Left ventricle myocardium inferior (tissue), 1 donor: ENCODE measurements around the gene MYO1A. TPM values are rescaled to one million over a fixed set of nuclear protein-coding genes. Genes with fewer than 3 reads are reported as not detected.

Experiments used
- DNase-seq: peaks from one replicate; pipeline ENCODE4 v3.0.0-alpha.2; 2020
- H3K27ac ChIP-seq: fragments of 200-600 bp; replicated peaks from 2 replicates; pipeline ENCODE4 v1.8.0; 2021
- H3K27me3 ChIP-seq: fragments of 200-600 bp; 2 replicates; pipeline ENCODE4 v1.8.0; 2021; ENCODE audit warnings: low read depth
- H3K36me3 ChIP-seq: fragments of 200-600 bp; 2 replicates; pipeline ENCODE4 v1.8.0; 2021
- H3K4me1 ChIP-seq: fragments of 200-600 bp; 2 replicates; pipeline ENCODE4 v1.8.0; 2021
- H3K4me3 ChIP-seq: fragments of 200-600 bp; 2 replicates; pipeline ENCODE4 v1.8.0; 2021; ENCODE audit warnings: mild to moderate bottlenecking, moderate library complexity
- H3K9me3 ChIP-seq: fragments of 200-600 bp; replicated peaks from 2 replicates; pipeline ENCODE4 v1.8.0; 2021
- CTCF ChIP-seq: fragments of 200-600 bp; IDR thresholded peaks from 2 replicates; pipeline ENCODE4 v1.8.0; 2021; ENCODE audit warnings: antibody characterized with exemption, mild to moderate bottlenecking, borderline replicate concordance
- intact Hi-C: fragments of 100-400 bp; cut with micrococcal nuclease; formaldehyde crosslinking; loops from one replicate; pipeline ENCODE4 v1.11.0; 2022
- total RNA-seq: library from RNA; stranded (reverse); fragmentation: NEBNext Ultra II Directional; extraction: Animal tissue kit (Norgen Biotek cat#: 25700); gene quantifications from one replicate; pipeline ENCODE4 v1.2.1, GENCODE V29; 2021
- donor health status: DM: no; HTN: yes; CAD: no; lungs with severe emphysema.

The MYO1A gene
- total RNA-seq, 1 donor from 2014 or later = not detected

- no peaks in the 10 kb centered on the region for H3K9me3 ChIP-seq
- no peak for DNase-seq
- no peaks in the 10 kb centered on the region for H3K4me1 ChIP-seq
- no peak overlapping the region for H3K4me3 ChIP-seq
- peaks cover 53% of the 10 kb centered on the region for H3K27me3 ChIP-seq
- no peak overlapping the region for H3K27ac ChIP-seq
- intact Hi-C loops = no loop called here
- no peak for TF ChIP-seq CTCF
- H3K36me3 ChIP-seq = no peaks in the 10 kb centered on the region
Observed at GRCh38 chr12:57042695-57043094, 7.2 kb downstream of the MYO1A start.

- H3K36me3 ChIP-seq = no peaks in the 10 kb centered on the region
- no peak overlapping the region for H3K4me3 ChIP-seq
- no peak for DNase-seq
- H3K9me3 ChIP-seq = no peaks in the 10 kb centered on the region
- peaks cover 34% of the 10 kb centered on the region for H3K27me3 ChIP-seq
- H3K27ac ChIP-seq = no peak overlapping the region
- intact Hi-C loops = no loop called here
- no peaks in the 10 kb centered on the region for H3K4me1 ChIP-seq
- TF ChIP-seq CTCF = no peak
Observed at GRCh38 chr12:57040750-57041149, 9.2 kb downstream of the MYO1A start.

- Histone ChIP-seq H3K4me1 (no peaks in the 10 kb centered on the region), H3K9me3 (no peaks in the 10 kb centered on the region), H3K27ac (no peak overlapping the region), H3K27me3 (peaks cover 29% of the 10 kb centered on the region), H3K36me3 (no peaks in the 10 kb centered on the region), H3K4me3 (no peak overlapping the region)
- no peak for TF ChIP-seq CTCF
- no peak for DNase-seq
- intact Hi-C loops = no loop called here
Observed at GRCh38 chr12:57040211-57040610, 9.7 kb downstream of the MYO1A start.

- Histone ChIP-seq H3K36me3 (no peaks in the 10 kb centered on the region), H3K27me3 (peaks cover 28% of the 10 kb centered on the region), H3K4me3 (no peak overlapping the region), H3K27ac (no peak overlapping the region), H3K9me3 (no peaks in the 10 kb centered on the region), H3K4me1 (no peaks in the 10 kb centered on the region)
- no peak for DNase-seq
- intact Hi-C loops = no loop called here
- TF ChIP-seq CTCF = no peak
Observed at GRCh38 chr12:57039016-57039798, 10.7 kb downstream of the MYO1A start.

- H3K27me3 ChIP-seq = peaks cover 10% of the 10 kb centered on the region
- H3K27ac ChIP-seq = no peak overlapping the region
- H3K9me3 ChIP-seq = no peaks in the 10 kb centered on the region
- H3K4me3 ChIP-seq = no peak overlapping the region
- TF ChIP-seq CTCF = no peak
- intact Hi-C loops = no loop called here
- no peak for DNase-seq
- no peaks in the 10 kb centered on the region for H3K4me1 ChIP-seq
- H3K36me3 ChIP-seq = no peaks in the 10 kb centered on the region
Observed at GRCh38 chr12:57037264-57037663, 12.7 kb downstream of the MYO1A start.
